Tibial artery (tissue), 4 donors: ENCODE results near the gene CCDC43.
"Not testable (repeated sequence)": the region's sequence is repeated elsewhere in the genome, so short reads cannot be mapped to it uniquely, and the experiment has no call there.

ENCODE experiments used
- DNase-seq, 2 donors: peaks; one replicate each; pipeline ENCODE4 v3.0.0-alpha.2; 2019
- H3K27ac ChIP-seq, 2 donors: fragments of 200-600 bp; sonication (generic) in 1 of 2; 1 replicate in 1 of 2; 2 replicates in 1 of 2; pipeline ENCODE4 v1.5.1; 2018 to 2019; ENCODE audit warnings: mild to moderate bottlenecking in 1 of 2
- H3K27me3 ChIP-seq, 2 donors: fragments of 200-600 bp; sonication (generic) in 1 of 2; one replicate each; pipeline versions ENCODE4 v1.5.1 to v1.6.0; 2016 to 2019
- H3K36me3 ChIP-seq, 3 donors: fragments of 200-600 bp; sonication (generic) in 2 of 3; one replicate each; pipeline ENCODE4 v1.5.1; 2016 to 2019; ENCODE audit warnings: mild to moderate bottlenecking in 2 of 3
- H3K4me1 ChIP-seq, 4 donors: fragments of 200-600 bp; sonication (generic) in 2 of 4; 1 replicate in 3 of 4; 2 replicates in 1 of 4; pipeline ENCODE4 v1.5.1; 2016 to 2019
- H3K4me3 ChIP-seq, 2 donors: fragments of 200-600 bp; sonication (generic) in 1 of 2; 1 replicate in 1 of 2; 2 replicates in 1 of 2; pipeline ENCODE4 v1.5.1; 2018 to 2019; ENCODE audit warnings: mild to moderate bottlenecking in 2 of 2
- H3K9me3 ChIP-seq, 3 donors: fragments of 200-600 bp; sonication (generic) in 1 of 3; one replicate each; pipeline ENCODE4 v1.5.1; 2016 to 2019
- intact Hi-C: fragments of 100-400 bp; cut with DNase I; formaldehyde crosslinking; loops from one replicate; pipeline ENCODE4 v1.15.0; 2023; ENCODE audit warnings: low total_unique reads
- TF ChIP-seq, protein P1 (sequence below), 2 experiments: fragments of 200-600 bp in 1 of 2; fragments of 450-650 bp in 1 of 2; IDR thresholded peaks; one replicate each; pipeline ENCODE4 v1.5.1; 2017 to 2019; ENCODE audit warnings: antibody characterized with exemption in 2 of 2, mild to moderate bottlenecking in 1 of 2, moderate library complexity in 1 of 2

The CCDC43 gene

DNA sequence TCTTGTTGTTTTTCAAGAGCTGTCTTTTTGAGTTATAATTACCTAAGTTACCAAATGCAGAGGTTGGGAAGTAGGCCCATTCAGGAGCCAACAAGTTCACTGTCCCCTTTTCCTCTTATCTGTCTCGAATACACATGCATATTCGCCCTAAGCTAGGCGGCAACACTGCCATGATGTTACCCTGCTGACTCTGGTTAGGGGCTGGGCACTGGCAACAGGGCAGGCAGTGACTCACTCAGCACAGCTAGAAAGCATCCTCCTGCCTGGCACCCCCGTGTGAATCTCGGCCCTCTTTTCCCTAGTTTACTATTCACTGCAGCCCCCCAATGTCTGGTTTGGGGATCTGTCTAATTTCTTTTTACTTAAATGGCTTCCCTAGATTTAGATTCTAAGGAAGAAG, 32.7 kb upstream of the CCDC43 start:
- TF ChIP-seq, protein P1, sequence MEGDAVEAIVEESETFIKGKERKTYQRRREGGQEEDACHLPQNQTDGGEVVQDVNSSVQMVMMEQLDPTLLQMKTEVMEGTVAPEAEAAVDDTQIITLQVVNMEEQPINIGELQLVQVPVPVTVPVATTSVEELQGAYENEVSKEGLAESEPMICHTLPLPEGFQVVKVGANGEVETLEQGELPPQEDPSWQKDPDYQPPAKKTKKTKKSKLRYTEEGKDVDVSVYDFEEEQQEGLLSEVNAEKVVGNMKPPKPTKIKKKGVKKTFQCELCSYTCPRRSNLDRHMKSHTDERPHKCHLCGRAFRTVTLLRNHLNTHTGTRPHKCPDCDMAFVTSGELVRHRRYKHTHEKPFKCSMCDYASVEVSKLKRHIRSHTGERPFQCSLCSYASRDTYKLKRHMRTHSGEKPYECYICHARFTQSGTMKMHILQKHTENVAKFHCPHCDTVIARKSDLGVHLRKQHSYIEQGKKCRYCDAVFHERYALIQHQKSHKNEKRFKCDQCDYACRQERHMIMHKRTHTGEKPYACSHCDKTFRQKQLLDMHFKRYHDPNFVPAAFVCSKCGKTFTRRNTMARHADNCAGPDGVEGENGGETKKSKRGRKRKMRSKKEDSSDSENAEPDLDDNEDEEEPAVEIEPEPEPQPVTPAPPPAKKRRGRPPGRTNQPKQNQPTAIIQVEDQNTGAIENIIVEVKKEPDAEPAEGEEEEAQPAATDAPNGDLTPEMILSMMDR (IDR thresholded peaks at IDR 0.05): no peak
- no peak overlapping the region for H3K4me3 ChIP-seq
- peaks cover 0 to 34% (median 6%) of the 10 kb centered on the region in 3 donors for H3K36me3 ChIP-seq
- no peak for DNase-seq
- no peaks in the 10 kb centered on the region for H3K9me3 ChIP-seq
- no peaks in the 10 kb centered on the region for H3K27me3 ChIP-seq
- no peak overlapping the region for H3K27ac ChIP-seq
- intact Hi-C loops: no loop called here
- H3K4me1 ChIP-seq: no peaks in the 10 kb centered on the region

DNA sequence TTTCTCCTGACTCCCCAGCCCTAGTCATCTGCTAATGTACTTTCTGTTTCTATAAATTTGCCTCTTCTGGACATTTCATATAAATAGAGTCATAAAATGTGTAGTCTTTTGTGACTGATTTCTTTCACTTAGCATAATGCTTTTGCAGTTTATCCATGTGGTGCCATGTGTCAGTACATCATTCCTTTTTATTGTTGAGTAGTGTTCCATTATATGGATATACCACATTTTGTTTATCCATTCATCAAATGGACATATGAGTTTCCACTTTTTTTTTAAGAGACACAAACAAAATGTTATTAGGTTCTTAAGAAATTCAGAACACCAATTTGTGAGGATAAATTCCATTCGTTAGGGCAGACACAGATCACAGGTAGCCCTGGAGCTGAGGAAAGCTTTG, 29.9 kb upstream of the CCDC43 start:
- Histone ChIP-seq H3K4me1 (no peaks in the 10 kb centered on the region), H3K4me3 (no peak overlapping the region), H3K36me3 (peaks cover 0 to 33% (median 6%) of the 10 kb centered on the region in 3 donors), H3K9me3 (no peaks in the 10 kb centered on the region), H3K27me3 (no peaks in the 10 kb centered on the region), H3K27ac (no peak overlapping the region)
- TF ChIP-seq, protein P1 (IDR thresholded peaks at IDR 0.05): no peak
- no peak for DNase-seq
- intact Hi-C loops: no loop called here

DNA sequence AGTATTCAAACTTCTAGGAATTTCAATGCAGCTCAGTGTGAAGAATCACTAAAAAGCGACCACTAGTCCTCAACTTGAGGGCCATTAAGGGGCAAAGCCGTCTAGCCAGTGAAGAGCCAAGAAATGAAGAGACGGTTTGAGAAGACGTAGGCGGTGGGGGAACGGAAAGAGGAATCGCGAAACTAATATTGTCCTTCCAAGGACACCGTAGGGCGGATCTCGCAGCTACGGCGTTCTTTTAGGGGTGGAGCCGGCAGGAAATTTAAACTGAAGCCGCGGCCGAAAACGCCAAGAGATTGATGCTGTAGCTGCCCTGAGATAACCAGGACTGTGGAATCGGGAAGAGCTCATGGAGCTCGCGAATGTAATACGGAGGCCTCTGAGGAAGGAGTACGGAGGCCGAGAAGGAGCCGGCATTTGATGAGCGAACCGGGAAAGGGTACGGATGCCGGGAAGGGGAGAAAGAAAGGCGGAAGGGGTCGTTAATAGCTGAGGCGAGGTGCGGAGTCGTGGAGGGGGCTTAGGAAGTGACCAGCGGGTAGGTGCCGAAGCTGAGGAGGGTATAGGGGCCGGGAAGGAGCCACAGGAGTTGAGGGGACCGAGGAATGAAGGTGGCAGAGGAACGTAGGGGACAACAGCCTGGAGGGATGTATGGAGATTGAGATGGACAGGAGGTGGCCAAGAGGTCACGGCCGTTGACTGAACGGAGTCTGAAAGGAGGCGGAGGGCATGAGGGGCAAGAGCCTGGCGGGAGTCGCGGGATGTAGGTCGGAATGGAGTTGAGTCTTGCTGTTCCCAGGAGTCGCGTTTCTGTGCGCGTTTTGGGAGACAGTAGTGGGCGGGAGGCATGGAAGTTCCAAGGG, 19.1 kb upstream of the CCDC43 start, which contains the start of gene DBF4B:
DBF4B (plus strand) TSS at position 265 of the 863 bp plus-strand sequence; CDS start at position 421, 156 bp downstream.
- DNase-seq: peak; percentile 72 to 84
- H3K4me1 ChIP-seq: peaks cover 0 to 15% (median 8%) of the 10 kb centered on the region in 4 donors
- peak within 1 kb of the TSS; percentile 69 to 74 for H3K4me3 ChIP-seq
- intact Hi-C loops: no loop called here
- TF ChIP-seq, protein P1 (IDR thresholded peaks at IDR 0.05): no peak
- no peaks in the 10 kb centered on the region for H3K36me3 ChIP-seq
- peak within 1 kb of the TSS; percentile 68 to 69 for H3K27ac ChIP-seq
- no peaks in the 10 kb centered on the region for H3K9me3 ChIP-seq
- H3K27me3 ChIP-seq: peaks cover 0 to 5% of the 10 kb centered on the region in 2 donors

DNA sequence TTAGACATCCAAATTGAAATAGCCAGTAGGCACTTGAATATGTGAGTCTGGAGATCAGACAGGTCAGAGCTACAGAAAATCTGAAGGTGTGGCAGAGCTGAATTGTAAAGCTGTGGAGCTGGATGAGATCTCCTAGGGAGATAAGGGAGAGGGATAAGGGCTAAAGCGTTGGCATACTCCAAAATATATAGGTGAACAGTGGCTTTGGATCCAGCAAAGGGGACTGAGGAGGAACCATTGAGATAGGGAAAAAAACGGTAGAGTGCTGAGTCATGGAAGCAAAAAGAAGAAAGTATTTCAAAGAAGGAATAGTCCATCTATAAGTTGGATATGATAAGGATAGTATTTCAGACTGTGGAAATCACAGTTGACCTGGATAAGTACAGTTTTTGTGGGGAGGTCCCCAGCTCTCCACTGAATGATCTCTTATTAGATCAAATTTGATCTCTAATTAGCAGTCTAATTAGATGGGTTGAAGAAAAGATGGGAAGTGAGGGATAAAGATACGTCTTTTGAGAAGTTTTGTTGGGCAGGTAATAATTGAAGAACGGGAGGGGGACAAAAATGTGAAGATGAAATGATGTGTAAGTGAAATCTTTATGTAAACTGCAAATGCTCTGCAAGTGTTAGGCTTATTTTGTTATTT, 18.3 kb upstream of the CCDC43 start:
- TF ChIP-seq, protein P1 (IDR thresholded peaks at IDR 0.05): no peak
- peak overlapping the region; percentile 69 to 74 for H3K4me3 ChIP-seq
- no peak for DNase-seq
- intact Hi-C loops: no loop called here
- H3K27me3 ChIP-seq: peaks cover 0 to 5% of the 10 kb centered on the region in 2 donors
- H3K9me3 ChIP-seq: no peaks in the 10 kb centered on the region
- peaks cover 0 to 15% (median 8%) of the 10 kb centered on the region in 4 donors for H3K4me1 ChIP-seq
- H3K36me3 ChIP-seq: no peaks in the 10 kb centered on the region
- H3K27ac ChIP-seq: peak overlapping the region; percentile 68 to 69

DNA sequence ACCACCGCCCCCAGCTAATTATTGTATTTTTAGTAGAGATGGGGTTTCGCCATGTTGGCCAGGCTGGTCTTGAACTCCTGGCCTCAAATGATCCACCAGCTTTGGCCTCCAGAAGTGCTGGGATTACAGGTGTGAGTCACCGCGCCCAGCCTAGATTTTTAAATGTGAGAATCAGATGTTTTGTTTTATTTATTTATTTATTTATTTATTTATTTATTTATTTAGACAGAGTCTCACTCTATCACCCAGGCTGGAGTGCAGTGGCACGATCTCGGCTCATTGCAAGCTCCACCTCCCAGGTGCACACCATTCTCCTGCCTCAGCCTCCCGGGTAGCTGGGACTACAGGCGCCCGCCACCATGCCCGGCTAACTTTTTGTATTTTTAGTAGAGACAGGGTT, 10.7 kb upstream of the CCDC43 start:
- H3K36me3 ChIP-seq, H3K27ac ChIP-seq, H3K27me3 ChIP-seq, H3K4me3 ChIP-seq, H3K4me1 ChIP-seq, H3K9me3 ChIP-seq, DNase-seq, intact Hi-C loops: not testable (repeated sequence)

DNA sequence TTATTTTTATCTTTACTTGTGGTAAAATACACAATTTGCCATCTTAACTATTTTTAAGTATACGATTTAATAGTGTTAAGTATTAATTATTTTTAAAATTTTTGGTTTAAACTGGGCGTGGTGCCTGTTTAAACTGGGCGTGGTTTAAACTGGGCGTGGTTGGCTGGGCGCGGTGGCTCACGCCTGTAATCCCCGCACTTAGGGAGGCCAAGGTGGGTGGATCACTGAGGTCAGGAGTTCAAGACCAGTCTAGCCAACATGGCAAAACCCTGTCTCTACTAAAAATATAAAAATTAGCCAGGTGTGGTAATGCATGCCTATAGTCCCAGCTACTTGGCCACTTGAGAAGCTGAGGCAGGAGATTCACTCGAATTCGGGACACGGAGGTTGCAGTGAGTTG, 4.0 kb upstream of the CCDC43 start:
- Histone ChIP-seq H3K9me3 (no peaks in the 10 kb centered on the region), H3K27me3 (no peaks in the 10 kb centered on the region), H3K36me3 (no peaks in the 10 kb centered on the region), H3K27ac (no peak overlapping the region), H3K4me1 (peaks cover 0 to 13% (median 12%) of the 10 kb centered on the region in 4 donors), H3K4me3 (no peak overlapping the region)
- TF ChIP-seq, protein P1 (IDR thresholded peaks at IDR 0.05): no peak
- no peak for DNase-seq
- intact Hi-C loops: no loop called here

DNA sequence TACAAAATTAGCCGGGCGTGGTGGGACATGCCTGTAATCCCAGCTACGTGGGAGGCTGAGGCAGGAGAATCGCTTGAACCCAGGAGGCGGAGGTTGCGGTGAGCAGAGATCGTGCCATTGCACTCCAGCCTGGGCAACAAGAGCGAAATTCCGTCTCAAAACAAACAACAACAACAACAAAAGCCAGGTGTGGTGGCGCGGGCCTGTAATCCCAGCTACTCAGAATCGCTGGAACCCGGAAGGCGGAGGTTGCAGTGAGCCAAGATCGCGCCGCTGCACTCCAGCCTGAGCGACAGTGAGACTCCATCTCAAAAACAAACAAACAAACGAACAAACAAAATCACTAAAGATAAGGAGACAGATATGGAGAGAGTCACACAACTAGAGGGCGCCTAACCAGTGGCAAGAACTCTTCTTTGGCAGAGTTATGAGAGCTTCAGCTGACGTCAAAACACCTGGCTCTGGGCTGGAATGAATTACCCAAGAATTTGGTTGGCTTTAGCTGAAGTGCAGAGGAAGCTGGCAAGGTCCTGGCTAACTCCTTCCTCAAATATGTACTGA, 1.2 kb upstream of the CCDC43 start:
- H3K4me3 ChIP-seq: not testable (repeated sequence)

More for the DNA sequence above, 1.2 kb upstream of the CCDC43 start:
- H3K9me3 ChIP-seq, H3K27me3 ChIP-seq, H3K27ac ChIP-seq, H3K36me3 ChIP-seq, DNase-seq, intact Hi-C loops: not testable (repeated sequence)
- H3K4me1 ChIP-seq: peaks cover 0 to 22% (median 17%) of the 10 kb centered on the region in 4 donors
